ENCODE data around the gene CAPZA1. TPM values are rescaled to one million over a fixed set of nuclear protein-coding genes. Genes with fewer than 3 reads are reported as not detected.

CAPZA1 gene
- total RNA-seq, 1 donor from 2014 or later: 128 TPM

- TF ChIP-seq CTCF (conservative IDR thresholded peaks at IDR 0.05): no peak
- DNase-seq (ENCODE audit: extremely low spot score, unreplicated experiment): no peak
- Mint-ChIP-seq H3K4me3 (no peak overlapping the region), H3K9me3 (no peaks in the 10 kb centered on the region), H3K36me3 (peaks cover 24% of the 10 kb centered on the region), H3K27me3 (no peaks in the 10 kb centered on the region), H3K4me1 (ENCODE audit: unreplicated experiment) (no peaks in the 10 kb centered on the region), H3K27ac (no peak overlapping the region)
Observed at GRCh38 chr1:112583366-112583765, 36.3 kb upstream of the CAPZA1 start.

GRCh38 chr1:112589766-112590165 is 29.9 kb upstream of the CAPZA1 start:
- peaks cover 6% of the 10 kb centered on the region for H3K9me3 Mint-ChIP-seq
- H3K4me1 Mint-ChIP-seq (ENCODE audit: unreplicated experiment): no peaks in the 10 kb centered on the region
- no peak overlapping the region for H3K27ac Mint-ChIP-seq
- peaks cover 27% of the 10 kb centered on the region for H3K36me3 Mint-ChIP-seq
- no peak for TF ChIP-seq CTCF (conservative IDR thresholded peaks at IDR 0.05)
- no peaks in the 10 kb centered on the region for H3K27me3 Mint-ChIP-seq
- no peak for DNase-seq (ENCODE audit: extremely low spot score, unreplicated experiment)
- no peak overlapping the region for H3K4me3 Mint-ChIP-seq

- Mint-ChIP-seq H3K27ac (no peak overlapping the region), H3K4me1 (ENCODE audit: unreplicated experiment) (no peaks in the 10 kb centered on the region), H3K36me3 (peaks cover 15% of the 10 kb centered on the region), H3K27me3 (no peaks in the 10 kb centered on the region), H3K4me3 (no peak overlapping the region), H3K9me3 (peaks cover 6% of the 10 kb centered on the region)
- DNase-seq (ENCODE audit: extremely low spot score, unreplicated experiment): no peak
- no peak for TF ChIP-seq CTCF (conservative IDR thresholded peaks at IDR 0.05)
Observed at GRCh38 chr1:112594208-112594876, 25.3 kb upstream of the CAPZA1 start.

- no peaks in the 10 kb centered on the region for H3K4me1 Mint-ChIP-seq (ENCODE audit: unreplicated experiment)
Observed at GRCh38 chr1:112599477-112599876, 20.2 kb upstream of the CAPZA1 start.

GRCh38 chr1:112603012-112603411 is 16.6 kb upstream of the CAPZA1 start:
- no peak for DNase-seq (ENCODE audit: extremely low spot score, unreplicated experiment)
- no peak for TF ChIP-seq CTCF (conservative IDR thresholded peaks at IDR 0.05)
- H3K9me3 Mint-ChIP-seq: no peaks in the 10 kb centered on the region
- H3K27me3 Mint-ChIP-seq: no peaks in the 10 kb centered on the region
- peaks cover 17% of the 10 kb centered on the region for H3K36me3 Mint-ChIP-seq
- no peaks in the 10 kb centered on the region for H3K4me1 Mint-ChIP-seq (ENCODE audit: unreplicated experiment)
- no peak overlapping the region for H3K27ac Mint-ChIP-seq
- H3K4me3 Mint-ChIP-seq: no peak overlapping the region

More at GRCh38 chr1:112599477-112599876, 20.2 kb upstream of the CAPZA1 start:
- Mint-ChIP-seq H3K36me3 (peaks cover 12% of the 10 kb centered on the region), H3K4me3 (no peak overlapping the region), H3K9me3 (no peaks in the 10 kb centered on the region), H3K27me3 (no peaks in the 10 kb centered on the region), H3K27ac (no peak overlapping the region)
- no peak for TF ChIP-seq CTCF (conservative IDR thresholded peaks at IDR 0.05)
- DNase-seq (ENCODE audit: extremely low spot score, unreplicated experiment): no peak
